ENCODE results near the gene OR14A2.
"Not testable (repeated sequence)": the region's sequence is repeated elsewhere in the genome, so short reads cannot be mapped to it uniquely, and the experiment has no call there.

The OR14A2 gene

DNA sequence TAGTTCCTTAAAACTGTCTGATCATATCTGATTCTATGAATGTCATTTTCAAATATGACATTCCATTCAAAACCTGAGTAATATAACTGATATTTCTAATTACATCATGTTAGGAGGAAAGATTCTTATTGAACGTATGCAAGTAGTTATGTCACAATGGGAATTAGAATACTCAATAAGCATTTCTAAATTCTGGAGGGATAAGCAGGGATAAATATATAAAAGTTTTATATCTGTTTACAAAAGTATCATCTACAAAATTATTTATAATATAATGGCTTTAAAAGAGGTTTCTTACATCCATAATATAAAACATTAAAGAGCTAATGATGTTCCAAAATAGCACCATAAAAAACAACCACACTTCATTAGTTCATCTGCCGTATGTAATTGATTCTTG lies at the start of gene OR14A2:
Gene OR14A2 (minus strand): TSS at position 101 of the 400 bp plus-strand sequence.
- no peak for DNase-seq (ENCODE audit: low read depth in 2 of 2)

DNA sequence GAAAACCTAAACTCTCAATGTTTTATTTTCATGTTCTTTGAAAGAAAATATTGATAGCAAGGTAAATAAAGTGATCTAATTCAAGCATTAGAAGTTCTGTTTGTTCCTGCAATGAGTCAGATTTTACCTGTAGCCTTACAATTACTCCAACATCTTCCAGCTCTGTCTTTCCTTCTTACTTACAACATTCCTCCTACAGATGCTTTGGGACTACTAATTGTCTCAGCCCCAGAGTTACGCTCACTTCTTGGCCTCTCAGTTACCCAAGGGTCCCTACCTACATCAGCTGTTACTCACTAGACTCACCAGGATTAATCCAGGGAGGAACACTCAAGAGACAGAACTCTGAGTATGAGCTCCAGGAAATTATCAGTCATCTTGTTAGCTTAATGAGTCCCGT lies 49.6 kb upstream of the OR14A2 start:
- no peak for DNase-seq (ENCODE audit: low read depth in 2 of 2)

GRCh38 chr1:247769603-247770002 lies 21.7 kb upstream of the OR14A2 start:
- DNase-seq (ENCODE audit: low read depth in 2 of 2) = no peak

DNA sequence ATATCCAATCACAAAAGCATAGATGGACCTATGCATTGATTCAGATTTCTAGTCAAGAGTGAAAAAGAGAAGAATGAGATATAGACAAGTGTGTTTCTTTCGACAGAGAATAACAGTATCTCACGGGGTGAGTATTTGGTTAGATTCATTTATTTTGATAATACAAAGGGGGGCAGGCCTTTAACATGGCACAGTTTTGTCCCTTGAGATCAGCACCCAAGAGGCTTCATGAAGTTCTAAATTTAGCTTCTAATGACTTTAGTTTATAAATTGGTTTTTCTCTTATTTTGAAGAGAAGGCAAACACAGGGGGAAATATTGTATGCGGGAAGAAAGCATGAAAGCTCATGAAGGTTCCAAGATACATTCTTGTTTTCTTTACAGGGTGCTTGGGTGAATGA lies 12.5 kb upstream of the OR14A2 start, which contains the start of gene OR1C1:
Gene OR1C1 (minus strand): TSS at position 101 of the 400 bp plus-strand sequence. CDS start 2,150 bp downstream, outside the sequence.
- DNase-seq (ENCODE audit: low read depth in 2 of 2) = no peak

DNA sequence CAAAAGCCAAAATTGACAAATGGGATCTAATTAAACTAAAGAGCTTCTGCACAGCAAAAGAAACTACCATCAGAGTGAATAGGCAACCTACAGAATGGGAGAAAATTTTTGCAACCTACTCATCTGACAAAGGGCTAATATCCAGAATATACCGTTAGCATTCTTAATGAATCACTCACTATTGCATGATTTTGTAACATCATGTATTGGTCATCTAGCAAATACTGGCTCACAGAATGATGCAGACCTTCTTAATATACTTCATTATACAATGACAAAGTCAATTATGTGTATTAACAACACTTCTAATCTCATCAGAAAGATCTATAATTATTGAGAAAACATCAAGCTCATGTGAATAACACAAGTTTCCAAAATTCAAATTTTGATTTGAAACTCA lies 6.4 kb upstream of the OR14A2 start:
- not testable (repeated sequence) for DNase-seq (ENCODE audit: low read depth in 2 of 2)

DNA sequence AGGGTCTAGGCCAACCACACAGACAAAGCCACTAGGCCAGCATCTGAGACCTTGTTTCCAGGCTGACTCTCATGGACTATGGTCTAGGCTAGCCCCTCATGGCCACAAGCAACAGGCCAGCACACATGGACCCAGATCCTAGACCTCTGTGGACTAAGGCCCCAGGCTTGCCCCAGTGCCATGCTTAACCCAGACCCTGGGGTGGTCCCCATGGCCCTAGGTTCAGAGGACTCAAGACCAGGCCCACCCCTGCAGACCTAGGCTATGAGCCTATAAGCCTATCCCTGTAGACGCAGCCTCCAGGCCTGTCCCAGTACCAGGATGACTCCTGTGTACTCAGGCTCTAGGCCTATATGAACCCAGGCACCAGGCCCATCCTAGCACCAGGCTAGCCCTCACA lies 1.9 kb upstream of the OR14A2 start:
- no peak for DNase-seq (ENCODE audit: low read depth in 2 of 2)

DNA sequence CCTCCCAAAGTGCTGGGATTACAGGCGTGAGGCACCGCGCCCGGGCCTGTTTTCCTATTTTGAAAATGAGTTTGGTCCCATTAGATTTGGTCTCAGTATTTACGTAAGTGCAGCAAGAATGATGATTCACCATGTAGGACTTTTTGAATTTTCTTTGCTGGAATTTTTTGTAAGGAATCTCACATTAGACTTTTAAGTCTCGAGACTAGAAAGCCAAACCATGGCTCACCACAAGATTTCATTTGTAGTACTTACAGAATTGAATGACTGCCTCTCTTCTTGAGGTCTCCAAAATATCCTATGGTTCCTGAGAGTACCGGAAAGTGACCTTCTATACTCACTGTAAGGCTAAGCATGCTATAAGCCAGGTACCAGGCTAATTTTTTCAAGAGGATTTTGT lies 325 bp downstream of the OR14A2 start:
- no peak for DNase-seq (ENCODE audit: low read depth in 2 of 2)

GRCh38 chr1:247746391-247746935 lies 1.5 kb downstream of the OR14A2 start:
- no peak for DNase-seq (ENCODE audit: low read depth in 2 of 2)

DNA sequence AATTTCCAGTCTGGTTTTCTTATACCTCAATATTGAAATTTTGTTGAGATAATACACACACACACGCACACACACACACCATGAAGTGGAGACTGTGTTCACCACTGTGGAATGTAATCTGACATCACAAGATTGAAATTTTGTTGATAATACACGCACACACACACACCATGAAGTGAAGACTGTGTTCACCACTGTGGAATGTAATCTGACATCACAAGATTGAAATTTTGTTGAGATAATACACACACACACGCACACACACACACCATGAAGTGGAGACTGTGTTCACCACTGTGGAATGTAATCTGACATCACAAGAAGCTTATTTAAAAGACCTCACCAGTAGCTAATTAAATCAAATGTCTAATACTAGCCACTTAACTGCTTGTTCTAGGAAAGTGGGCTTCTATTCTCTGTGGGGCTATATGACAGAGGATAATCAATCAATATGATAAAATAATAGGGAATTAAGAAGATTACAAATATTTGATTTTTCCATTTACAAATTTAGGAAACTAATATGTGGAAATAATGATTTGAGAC lies 5.7 kb downstream of the OR14A2 start:
- DNase-seq (ENCODE audit: low read depth in 2 of 2) = not testable (repeated sequence)

GRCh38 chr1:247741756-247742155 lies 6.2 kb downstream of the OR14A2 start:
- DNase-seq (ENCODE audit: low read depth in 2 of 2) = no peak

- DNase-seq (ENCODE audit: low read depth in 2 of 2) = no peak
Observed at GRCh38 chr1:247740721-247741120, 7.2 kb downstream of the OR14A2 start.

GRCh38 chr1:247738315-247738714 lies 9.6 kb downstream of the OR14A2 start, which contains the start of gene OR14K1:
OR14K1 (plus strand) TSS chr1:247738615; CDS start chr1:247738615, 0 bp downstream.
- no peak for DNase-seq (ENCODE audit: low read depth in 2 of 2)

DNA sequence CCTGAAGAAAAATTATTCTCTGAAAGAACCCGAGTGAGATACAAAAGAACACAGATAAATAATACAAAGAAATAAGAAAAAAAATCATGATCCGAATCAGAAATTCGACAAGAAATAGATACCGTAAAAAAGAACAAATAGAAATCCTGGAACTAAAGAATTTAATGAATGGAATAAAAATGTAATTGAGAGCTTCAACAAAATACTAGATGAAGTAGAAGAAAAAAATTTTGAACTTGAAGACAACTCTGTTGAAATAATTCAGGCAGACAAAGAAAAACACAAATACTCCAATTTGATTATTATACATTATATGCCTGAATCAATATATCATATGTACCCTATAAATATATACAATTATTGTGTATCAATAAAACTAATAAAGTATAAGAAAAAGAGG lies 26.7 kb downstream of the OR14A2 start:
- DNase-seq (ENCODE audit: low read depth in 2 of 2) = no peak

- DNase-seq (ENCODE audit: low read depth in 2 of 2) = no peak
Observed at GRCh38 chr1:247716546-247716945, 31.4 kb downstream of the OR14A2 start, which contains the start of gene OR6F1. OR6F1 (minus strand) TSS chr1:247716646; CDS start chr1:247712755, 3,891 bp downstream.

DNA sequence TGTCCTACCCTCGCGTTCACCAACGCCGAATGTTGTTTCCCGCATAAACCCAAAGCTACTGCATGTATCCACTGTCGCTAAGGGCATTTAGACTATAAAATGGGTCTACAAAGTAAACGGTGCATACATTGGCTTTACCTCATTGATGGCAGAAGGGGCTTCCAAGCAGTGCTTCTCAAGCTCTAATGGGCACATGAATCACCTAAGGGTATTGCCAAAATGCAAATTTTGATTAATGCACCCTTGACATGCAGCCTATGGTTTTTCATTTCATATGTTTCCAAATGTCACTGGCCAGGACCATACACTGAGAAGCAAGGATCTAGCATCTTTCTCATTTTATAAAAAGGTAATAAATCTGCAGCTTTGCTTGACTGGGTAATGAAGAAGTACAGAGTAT lies 34.2 kb downstream of the OR14A2 start:
- DNase-seq (ENCODE audit: low read depth in 2 of 2) = no peak

GRCh38 chr1:247710681-247711080 lies 37.3 kb downstream of the OR14A2 start:
- DNase-seq (ENCODE audit: low read depth in 2 of 2) = not testable (repeated sequence)

- DNase-seq (ENCODE audit: low read depth in 2 of 2) = no peak
Observed at GRCh38 chr1:247701338-247701737, 46.6 kb downstream of the OR14A2 start.

GRCh38 chr1:247681288-247681897 lies 66.5 kb downstream of the OR14A2 start:
- DNase-seq (ENCODE audit: low read depth in 2 of 2) = no peak

DNA sequence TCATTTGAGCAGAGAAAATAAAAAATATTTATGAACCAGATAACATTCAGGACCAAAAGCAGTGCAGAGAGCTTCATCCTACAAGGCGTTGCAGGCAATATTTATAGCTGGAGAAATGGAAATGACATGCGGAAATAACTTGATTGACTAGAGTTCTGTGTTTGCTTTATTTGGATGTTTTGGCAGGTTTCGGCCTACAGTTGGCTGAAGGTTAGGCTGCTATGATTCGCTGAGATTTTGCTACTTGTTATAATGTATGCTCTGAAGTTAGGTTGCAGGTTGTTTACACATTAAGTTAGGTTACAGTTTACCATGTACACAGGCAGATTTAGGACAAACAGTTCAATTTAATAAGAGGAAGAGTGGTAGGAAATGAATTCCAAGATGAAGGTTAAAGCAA lies 67.8 kb downstream of the OR14A2 start:
- no peak for DNase-seq (ENCODE audit: low read depth in 2 of 2)

DNA sequence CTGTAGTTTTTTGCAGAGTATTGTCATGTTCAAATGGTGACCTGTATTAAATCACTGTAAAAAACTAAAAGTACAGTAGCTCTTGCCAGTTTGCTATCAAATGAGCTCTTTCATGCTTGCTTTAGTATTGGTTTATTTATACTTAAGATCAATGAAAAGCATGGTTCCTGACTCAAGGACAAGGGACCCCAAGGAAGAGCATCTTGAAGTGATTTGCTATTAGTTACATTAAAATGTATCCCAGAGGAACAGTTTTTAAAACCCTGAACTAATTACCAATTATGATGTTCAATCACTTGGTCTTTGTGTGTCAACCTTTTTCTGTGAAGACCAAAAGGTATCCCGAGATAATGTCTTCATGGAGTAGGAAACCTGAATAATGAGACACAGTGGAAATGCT lies 68.3 kb downstream of the OR14A2 start, which contains the start of gene OR13G1:
Gene OR13G1 (minus strand): TSS at position 101 of the 400 bp plus-strand sequence. CDS start 6,698 bp downstream, outside the sequence.
- DNase-seq (ENCODE audit: low read depth in 2 of 2) = no peak

Data from activated CD8-positive, alpha-beta memory T cell treated with anti-CD3 and anti-CD28 coated beads for 4 hours (primary cell).